A673 (cell line): ENCODE measurements around the gene ARL5B.

Source experiments
- CTCF ChIP-seq: fragments of 300-800, 200-600 bp; sonication (generic); conservative IDR thresholded peaks from 2 replicates; pipeline ENCODE4 v1.5.1; 2017; ENCODE audit warnings: low read depth, mild to moderate bottlenecking, antibody characterized with exemption, low read length, moderate library complexity, mixed read lengths
- EZH2 ChIP-seq: fragments of 200-600 bp; sonication (generic); IDR thresholded peaks from 2 replicates; pipeline ENCODE4 v1.6.1; 2017; ENCODE audit warnings: borderline replicate concordance, low read depth, mild to moderate bottlenecking, mixed read lengths, antibody characterized with exemption, low read length; ENCODE audit not compliant: poor library complexity, severe bottlenecking

- no peak for TF ChIP-seq CTCF
- no peak for TF ChIP-seq EZH2
Observed at GRCh38 chr10:18681366-18681765, 22.1 kb downstream of the ARL5B start.
